T-helper 9 cell (primary cell): ENCODE measurements around the gene RETREG1.

Experiments
- DNase-seq: peaks from one replicate; pipeline ENCODE4 v3.0.0-alpha.2; 2020

RETREG1 gene

GRCh38 chr5:16521521-16522483, 95.0 kb downstream of the RETREG1 start:
- DNase-seq = no peak

- no peak for DNase-seq
Measured at GRCh38 chr5:16520841-16521240, 96.0 kb downstream of the RETREG1 start.

DNA sequence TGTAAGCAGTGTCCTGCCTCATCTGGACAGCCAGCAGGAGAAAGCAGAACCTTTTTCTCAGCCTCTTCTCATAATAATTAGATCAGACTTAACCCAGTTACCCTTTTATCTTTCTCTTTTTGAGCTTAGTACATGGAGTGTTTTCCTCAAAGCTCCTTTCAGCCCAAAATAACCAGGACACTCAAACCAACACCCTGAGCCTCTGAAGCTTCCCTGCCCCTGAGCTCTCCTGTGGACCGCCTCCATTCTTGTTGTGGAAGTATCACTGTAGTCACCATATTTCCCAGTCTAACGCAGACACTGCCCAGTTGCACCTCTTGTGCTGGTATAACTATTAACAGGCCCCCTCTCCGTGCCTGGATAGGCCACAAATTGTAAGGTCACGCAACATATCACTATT, 97.4 kb downstream of the RETREG1 start:
- no peak for DNase-seq

GRCh38 chr5:16518606-16519005, 98.2 kb downstream of the RETREG1 start:
- DNase-seq = no peak

DNA sequence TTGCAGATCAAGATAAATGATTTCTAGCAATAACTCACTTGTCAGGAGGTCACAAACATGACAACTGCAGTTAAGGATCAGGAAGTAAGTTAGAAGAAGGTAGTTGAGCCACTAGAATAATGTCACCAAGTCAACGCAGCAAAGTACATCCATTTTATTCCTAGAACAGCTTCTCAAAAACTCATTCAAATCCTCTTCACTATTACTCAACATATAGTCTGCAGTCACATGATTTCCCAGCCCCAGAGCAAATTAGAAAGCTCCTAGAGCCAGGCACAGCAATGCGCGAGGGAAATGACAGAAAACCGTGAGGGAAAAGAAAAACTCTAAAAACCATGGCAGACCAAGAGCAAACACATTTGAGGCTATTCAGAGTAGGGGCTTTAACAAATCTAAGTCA, 101.3 kb downstream of the RETREG1 start:
- DNase-seq = no peak

DNA sequence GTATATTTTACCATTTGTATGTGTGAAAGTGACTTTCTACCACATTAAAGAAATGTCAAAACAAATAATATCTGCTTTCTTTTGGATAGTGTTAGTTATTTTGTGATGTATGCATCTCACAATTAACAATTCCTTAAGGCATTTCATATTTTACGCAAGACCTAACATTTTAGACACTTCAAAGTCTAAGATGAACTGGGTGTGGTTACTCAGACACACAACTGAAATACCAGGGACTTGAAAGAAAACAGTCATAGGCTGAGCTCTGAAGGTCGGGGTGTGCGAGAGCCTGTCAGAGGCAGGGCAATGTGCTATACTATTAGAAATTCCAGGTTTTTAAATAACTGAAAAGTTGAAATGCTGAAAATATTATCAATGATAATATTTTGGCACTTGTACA, 106.7 kb downstream of the RETREG1 start:
- no peak for DNase-seq

DNA sequence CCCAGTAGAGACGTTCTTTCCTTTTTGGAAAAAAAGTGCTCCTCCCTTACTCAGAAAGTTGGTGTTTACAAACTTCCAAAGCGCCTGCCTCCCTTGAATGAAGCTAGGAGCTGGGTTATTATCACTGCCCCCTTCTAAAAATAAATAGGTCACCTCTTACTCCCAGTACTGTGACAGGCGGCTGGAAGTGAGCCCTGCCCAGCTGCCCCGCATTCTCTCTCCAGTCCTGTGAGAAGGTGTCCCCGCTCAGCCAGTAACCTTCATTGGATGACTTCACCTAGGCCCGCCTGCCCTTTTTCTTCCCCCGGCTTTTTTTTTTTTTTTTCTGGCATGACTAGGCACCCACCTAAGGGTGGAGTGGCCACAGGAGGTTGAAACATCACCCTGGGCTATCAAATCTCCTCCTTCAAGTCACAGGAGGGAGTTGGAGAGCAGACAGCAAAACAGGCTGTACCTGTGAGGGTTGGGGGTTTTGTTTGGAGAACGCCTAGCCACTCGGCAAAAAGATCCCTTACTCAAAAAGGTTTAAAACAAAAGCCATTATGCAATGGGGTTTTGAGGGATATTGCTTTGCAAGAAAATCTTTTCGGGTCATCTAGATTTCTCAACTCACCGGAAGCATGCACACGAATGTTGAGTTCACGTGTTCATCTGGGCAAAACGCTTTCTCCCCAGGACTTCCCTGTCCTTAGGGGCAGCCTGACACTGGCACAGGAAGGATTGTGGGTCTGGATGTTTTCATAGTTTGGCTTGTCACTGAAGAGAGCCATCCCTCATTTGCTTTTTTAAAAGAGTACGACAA, 107.9 kb downstream of the RETREG1 start:
- no peak for DNase-seq

DNA sequence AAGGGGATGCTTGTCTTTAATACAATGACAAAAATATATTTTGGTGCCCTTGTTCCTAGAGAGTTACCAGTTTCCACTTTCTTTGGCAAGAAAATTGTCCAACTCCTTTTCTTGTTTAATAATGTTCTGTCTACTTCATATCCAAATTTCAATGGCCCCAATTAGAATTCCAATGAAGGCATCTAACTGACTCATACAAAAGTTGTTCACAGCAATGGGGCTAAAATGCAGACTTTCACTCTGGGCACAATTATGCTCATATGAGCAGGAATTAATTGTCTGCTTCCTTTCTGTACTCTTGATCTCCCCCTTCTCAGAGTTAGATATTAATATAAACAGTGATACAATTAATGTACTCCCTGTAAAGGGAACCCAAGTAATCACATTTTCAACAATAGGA, 109.1 kb downstream of the RETREG1 start:
- DNase-seq = no peak

GRCh38 chr5:16505904-16506303, 110.9 kb downstream of the RETREG1 start:
- DNase-seq = no peak

DNA sequence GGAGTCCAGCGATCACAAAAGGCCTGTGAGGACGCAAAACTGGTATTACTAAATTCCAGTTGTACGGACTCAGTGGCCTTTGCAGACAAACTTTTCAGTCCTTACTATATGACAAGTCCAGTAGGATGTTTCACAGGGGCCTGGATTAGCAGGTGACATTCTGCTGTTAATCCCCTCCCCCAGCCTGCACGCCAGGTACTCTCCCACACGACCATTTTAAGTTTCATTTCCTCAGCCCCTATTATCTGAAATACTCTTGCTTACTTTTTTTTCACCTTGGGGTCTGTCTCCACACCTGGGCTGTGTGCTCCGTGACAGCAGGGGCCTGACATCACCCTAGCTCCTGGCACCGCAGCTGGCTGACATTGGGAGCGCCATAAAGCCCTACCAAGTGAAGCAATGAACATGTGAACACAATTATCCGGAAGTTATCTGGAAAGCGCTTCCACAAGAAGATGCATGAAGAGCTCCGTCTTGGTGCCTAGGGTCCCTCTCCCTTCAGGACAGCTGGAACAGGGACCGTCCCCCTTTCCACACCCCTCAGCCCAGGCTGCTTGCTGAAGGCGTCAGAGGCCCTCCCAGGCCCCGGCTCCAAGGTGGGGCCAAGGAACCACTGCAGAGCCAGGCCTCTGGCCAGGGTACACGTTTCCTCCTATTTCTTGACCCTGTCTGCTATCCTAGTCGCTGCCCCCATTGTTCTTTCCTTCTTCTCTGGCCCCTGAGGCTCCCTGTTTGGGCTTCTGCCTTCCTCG, 111.5 kb downstream of the RETREG1 start:
- no peak for DNase-seq

DNA sequence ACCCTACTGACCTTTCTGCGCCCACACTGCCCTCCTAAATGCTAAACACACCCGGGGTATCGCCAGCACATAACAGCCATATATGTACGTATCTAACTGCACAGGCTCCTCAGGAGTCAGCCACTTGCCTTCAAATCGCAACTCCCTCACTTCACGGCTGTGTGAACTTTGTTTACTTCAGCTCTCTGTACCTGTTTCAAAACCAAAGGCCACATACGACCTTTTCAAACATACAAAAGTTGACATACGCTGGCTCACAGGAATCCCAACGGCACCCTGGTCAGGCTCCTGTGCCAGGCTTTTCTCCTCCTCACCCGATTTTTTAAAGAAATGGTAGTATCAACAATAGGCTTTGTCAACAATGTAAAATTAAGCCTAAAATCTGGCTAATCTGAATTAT, 112.2 kb downstream of the RETREG1 start:
- DNase-seq = no peak

DNA sequence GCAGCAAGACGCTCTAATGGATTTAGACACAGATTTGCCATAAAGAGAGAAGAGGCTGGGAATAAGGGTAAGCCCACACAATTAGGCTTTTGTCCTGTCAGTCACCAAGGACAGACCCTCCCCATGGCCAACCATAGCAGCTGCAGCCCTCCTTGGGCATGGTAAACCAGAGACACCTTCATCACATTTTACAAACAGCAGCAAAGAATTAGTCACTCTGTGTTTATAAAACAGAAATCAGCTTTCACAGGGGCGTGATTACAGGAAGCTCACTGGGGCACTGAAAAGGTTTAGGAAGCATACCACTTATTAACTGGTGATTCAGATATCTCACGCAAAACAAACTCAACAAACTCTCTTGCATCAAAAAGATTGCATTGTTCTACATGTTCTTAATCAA, 113.9 kb downstream of the RETREG1 start:
- no peak for DNase-seq

DNA sequence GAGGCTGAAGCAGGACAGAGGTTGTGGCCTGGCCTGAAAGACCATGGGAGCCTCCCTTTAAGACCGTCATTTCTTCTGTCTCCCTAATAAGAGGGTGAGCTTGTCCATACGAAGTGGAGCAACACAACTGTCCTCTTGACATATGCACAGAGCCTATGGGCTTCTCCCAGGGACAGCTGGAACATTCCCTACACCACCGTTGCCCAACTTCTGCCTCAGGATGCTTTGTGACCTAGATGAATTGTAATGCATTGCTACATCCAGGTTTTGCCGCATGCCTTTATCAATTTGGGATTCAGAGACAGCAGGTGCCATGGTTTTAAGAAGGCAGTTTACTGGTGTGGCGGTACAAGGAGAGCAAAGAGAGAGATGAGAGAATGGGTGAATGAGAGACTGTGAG, 116.8 kb downstream of the RETREG1 start:
- no peak for DNase-seq

GRCh38 chr5:16497546-16497945, 119.3 kb downstream of the RETREG1 start:
- no peak for DNase-seq

- no peak for DNase-seq
Measured at GRCh38 chr5:16493261-16493660, 123.5 kb downstream of the RETREG1 start.

- no peak for DNase-seq
Measured at GRCh38 chr5:16492398-16493140, 124.2 kb downstream of the RETREG1 start.

- DNase-seq = no peak
Measured at GRCh38 chr5:16490911-16491310, 125.9 kb downstream of the RETREG1 start.

- DNase-seq = no peak
Measured at GRCh38 chr5:16489322-16489791, 127.4 kb downstream of the RETREG1 start.

- no peak for DNase-seq
Measured at GRCh38 chr5:16487456-16487855, 129.3 kb downstream of the RETREG1 start.

DNA sequence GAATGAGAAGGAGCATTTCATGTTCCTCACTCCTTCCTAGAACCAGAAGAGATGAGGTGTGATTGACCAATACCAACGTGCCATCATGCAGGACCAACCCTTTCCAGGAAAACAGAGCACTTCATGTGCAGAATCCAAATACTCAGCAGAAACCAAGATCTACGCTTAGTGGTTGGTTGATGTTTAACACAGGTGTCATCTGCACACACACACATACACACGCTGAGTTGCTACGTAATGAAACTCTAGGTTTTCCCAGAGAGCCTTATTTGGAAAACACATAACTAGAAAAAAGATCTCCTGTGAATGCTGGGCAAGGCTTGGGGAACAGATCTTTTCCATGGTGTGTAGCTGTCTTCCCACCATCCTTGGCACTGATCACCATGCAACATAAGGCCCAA, 130.1 kb downstream of the RETREG1 start:
- no peak for DNase-seq

DNA sequence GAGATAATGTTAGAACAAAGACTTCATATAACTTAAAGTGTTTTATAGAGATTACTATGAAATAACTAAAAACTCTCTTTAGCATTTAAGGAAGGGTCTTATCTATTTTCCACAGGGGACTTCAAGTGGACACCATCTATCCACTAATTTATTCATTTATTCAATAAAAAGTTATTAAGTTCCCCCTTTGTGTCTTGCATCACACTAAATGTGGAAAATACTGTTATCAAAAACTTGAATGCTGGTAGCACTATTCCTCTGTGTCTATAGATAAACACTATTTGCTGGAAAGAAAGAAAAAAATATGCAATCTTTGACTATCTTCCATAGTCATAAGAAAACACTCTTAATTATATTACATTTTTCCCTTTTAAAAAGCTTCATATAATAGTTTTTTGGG, 131.1 kb downstream of the RETREG1 start:
- DNase-seq = no peak

DNA sequence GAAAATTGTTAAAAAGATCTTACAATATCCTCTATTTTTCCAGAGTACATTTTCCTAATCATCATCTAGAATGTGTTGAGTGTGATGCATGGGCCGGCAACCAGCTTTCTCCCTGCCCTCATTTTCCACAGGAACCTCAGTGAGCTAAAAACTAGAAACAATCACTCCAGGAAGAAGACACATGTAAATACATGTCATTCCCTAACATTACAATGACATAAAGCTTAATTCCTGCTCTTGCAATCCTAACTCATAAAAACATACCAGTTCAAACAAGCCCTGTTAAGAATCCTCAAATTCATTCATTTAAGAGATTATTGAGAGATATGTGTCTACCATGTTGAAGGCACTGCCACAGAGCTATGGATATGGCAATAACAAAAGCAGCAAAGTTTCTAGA, 132.7 kb downstream of the RETREG1 start:
- no peak for DNase-seq
